WI38 (cell line): ENCODE measurements around the gene KCNH6.

Source experiments
- H3K4me3 ChIP-seq: 2 replicates; pipeline ENCODE4 v1.5.1; 2011; ENCODE audit warnings: low read depth, mild to moderate bottlenecking, control low read depth, low read length
- CTCF ChIP-seq: IDR thresholded peaks from 2 replicates; pipeline ENCODE4 v1.5.1; 2012; ENCODE audit warnings: low read depth, mild to moderate bottlenecking, control low read depth, low read length

Gene KCNH6

GRCh38 chr17:63564562-63564961 lies 41.4 kb downstream of the KCNH6 start:
- TF ChIP-seq CTCF: no peak
- no peak overlapping the region for H3K4me3 ChIP-seq

GRCh38 chr17:63567229-63567628 lies 44.1 kb downstream of the KCNH6 start:
- TF ChIP-seq CTCF: no peak
- H3K4me3 ChIP-seq: no peak overlapping the region

GRCh38 chr17:63568563-63568962 lies 45.4 kb downstream of the KCNH6 start:
- H3K4me3 ChIP-seq: no peak overlapping the region
- no peak for TF ChIP-seq CTCF

GRCh38 chr17:63571632-63572310 lies 48.6 kb downstream of the KCNH6 start:
- TF ChIP-seq CTCF: no peak

DNA sequence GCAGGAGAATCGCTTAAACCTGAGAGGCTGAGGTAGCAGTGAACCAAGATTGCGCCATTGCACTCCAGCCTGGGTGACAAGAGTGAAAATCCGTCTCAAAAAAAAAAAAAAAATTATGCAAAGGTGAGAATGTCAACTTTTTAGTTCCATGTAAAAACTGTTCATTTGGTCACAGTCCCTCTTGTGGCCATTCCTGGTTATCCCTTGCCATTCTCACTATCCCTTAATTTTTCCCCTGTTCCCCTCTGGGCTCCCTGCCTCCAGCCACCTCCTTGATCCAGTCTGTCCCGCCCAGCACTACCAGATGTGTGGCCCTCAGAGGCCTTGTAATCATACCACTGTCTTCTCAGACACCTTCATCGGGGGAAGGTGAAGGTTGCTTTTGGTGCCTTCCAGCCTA lies 50.5 kb downstream of the KCNH6 start:
- H3K4me3 ChIP-seq: no peak overlapping the region
- 0 out of 2 replicates have a peak, but pooled peaks have one; percentile 14 for TF ChIP-seq CTCF

More at GRCh38 chr17:63571632-63572310, 48.6 kb downstream of the KCNH6 start:
- no peak overlapping the region for H3K4me3 ChIP-seq

- TF ChIP-seq CTCF: no peak
- H3K4me3 ChIP-seq: no peak overlapping the region
Observed at GRCh38 chr17:63578027-63578768, 55.0 kb downstream of the KCNH6 start.

- TF ChIP-seq CTCF: no peak
- H3K4me3 ChIP-seq: no peak overlapping the region
Observed at GRCh38 chr17:63578769-63579111, 55.6 kb downstream of the KCNH6 start.
